Measurements from ENCODE around the gene ZNF284.

The ZNF284 gene

DNA sequence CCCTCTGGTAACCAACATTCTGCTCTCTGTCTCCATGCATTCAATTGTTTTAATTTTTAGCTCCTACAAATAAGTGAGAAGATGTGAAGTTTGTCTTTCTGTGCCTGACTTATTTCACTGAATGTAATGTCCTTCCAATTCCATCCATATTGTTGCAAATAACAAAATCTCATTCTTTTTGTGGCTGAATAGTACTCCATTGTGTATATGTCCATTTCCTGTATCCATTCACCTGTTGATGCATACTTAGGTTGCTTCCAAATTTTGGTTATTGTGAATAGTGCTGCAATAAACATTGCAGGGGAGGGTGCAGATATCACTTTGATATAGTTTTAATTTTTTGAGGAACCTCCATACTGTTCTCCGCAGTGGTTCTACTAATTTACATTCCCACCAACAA, 2.5 kb upstream of the ZNF284 start:
- Histone ChIP-seq H3K79me2 (ENCODE audit: low read length) (no peaks in the 10 kb centered on the region), H3K4me1 (ENCODE audit: low read length) (no peaks in the 10 kb centered on the region), H3K9me3 (ENCODE audit: insufficient read depth, low read length) (peaks cover 12% of the 10 kb centered on the region), H3K36me3 (replicated peaks; ENCODE audit: low read depth, low read length) (no peaks in the 10 kb centered on the region), H3K9ac (ENCODE audit: low read length) (no peak overlapping the region), H2AFZ (ENCODE audit: low read depth, low read length) (no peak overlapping the region), H3K4me3 (ENCODE audit: low read length) (no peak overlapping the region), H3K4me2 (ENCODE audit: low read length) (no peak overlapping the region), H3K27ac (ENCODE audit: low read length) (no peak overlapping the region), H3K27me3 (ENCODE audit: low read depth, low read length) (no peaks in the 10 kb centered on the region), H4K20me1 (ENCODE audit: insufficient read depth, low read length) (no peaks in the 10 kb centered on the region)
- TF ChIP-seq EZH2phosphoT487 (IDR thresholded peaks at IDR 0.05; ENCODE audit: low read depth), result no peak
- no peak for TF ChIP-seq CTCF (IDR thresholded peaks at IDR 0.05; ENCODE audit: low read depth, low read length)

- Histone ChIP-seq H3K9me3 (ENCODE audit: insufficient read depth, low read length) (peaks cover 5% of the 10 kb centered on the region; the same call in 1 of the 2 replicates), H3K9ac (ENCODE audit: low read length) (no peak overlapping the region), H3K79me2 (ENCODE audit: low read length) (no peaks in the 10 kb centered on the region), H3K27ac (ENCODE audit: low read length) (no peak overlapping the region), H4K20me1 (ENCODE audit: insufficient read depth, low read length) (no peaks in the 10 kb centered on the region), H3K4me1 (ENCODE audit: low read length) (no peaks in the 10 kb centered on the region), H3K4me2 (ENCODE audit: low read length) (no peak overlapping the region), H2AFZ (ENCODE audit: low read depth, low read length) (no peak overlapping the region), H3K4me3 (ENCODE audit: low read length) (no peak overlapping the region), H3K36me3 (replicated peaks; ENCODE audit: low read depth, low read length) (no peaks in the 10 kb centered on the region), H3K27me3 (ENCODE audit: low read depth, low read length) (no peaks in the 10 kb centered on the region)
- TF ChIP-seq CTCF (IDR thresholded peaks at IDR 0.05; ENCODE audit: low read depth, low read length) (no peak), EZH2phosphoT487 (IDR thresholded peaks at IDR 0.05; ENCODE audit: low read depth) (no peak)
Observed at GRCh38 chr19:44072543-44073401, 813 bp downstream of the ZNF284 start.

GRCh38 chr19:44076325-44076724, 4.4 kb downstream of the ZNF284 start:
- TF ChIP-seq CTCF (IDR thresholded peaks at IDR 0.05; ENCODE audit: low read depth, low read length) (no peak), EZH2phosphoT487 (IDR thresholded peaks at IDR 0.05; ENCODE audit: low read depth) (no peak)
- Histone ChIP-seq H3K4me2 (ENCODE audit: low read length) (no peak overlapping the region), H3K79me2 (ENCODE audit: low read length) (no peaks in the 10 kb centered on the region), H3K4me1 (ENCODE audit: low read length) (no peaks in the 10 kb centered on the region), H4K20me1 (ENCODE audit: insufficient read depth, low read length) (no peaks in the 10 kb centered on the region), H2AFZ (ENCODE audit: low read depth, low read length) (no peak overlapping the region), H3K36me3 (replicated peaks; ENCODE audit: low read depth, low read length) (no peaks in the 10 kb centered on the region), H3K9me3 (ENCODE audit: insufficient read depth, low read length) (peaks cover 8% of the 10 kb centered on the region; the same call in 1 of the 2 replicates), H3K27ac (ENCODE audit: low read length) (no peak overlapping the region), H3K9ac (ENCODE audit: low read length) (no peak overlapping the region), H3K27me3 (ENCODE audit: low read depth, low read length) (no peaks in the 10 kb centered on the region), H3K4me3 (ENCODE audit: low read length) (no peak overlapping the region)

GRCh38 chr19:44092108-44092507, 20.1 kb downstream of the ZNF284 start:
- Histone ChIP-seq H3K27ac (ENCODE audit: low read length) (no peak overlapping the region), H4K20me1 (ENCODE audit: insufficient read depth, low read length) (no peaks in the 10 kb centered on the region), H3K4me3 (ENCODE audit: low read length) (no peak overlapping the region), H3K27me3 (ENCODE audit: low read depth, low read length) (no peaks in the 10 kb centered on the region), H3K9me3 (ENCODE audit: insufficient read depth, low read length) (no peaks in the 10 kb centered on the region), H3K79me2 (ENCODE audit: low read length) (peaks cover 21% of the 10 kb centered on the region), H3K4me2 (ENCODE audit: low read length) (no peak overlapping the region), H3K4me1 (ENCODE audit: low read length) (peaks cover 4% of the 10 kb centered on the region; the same call in 1 of the 2 replicates), H3K9ac (ENCODE audit: low read length) (no peak overlapping the region), H3K36me3 (replicated peaks; ENCODE audit: low read depth, low read length) (peaks cover 6% of the 10 kb centered on the region), H2AFZ (ENCODE audit: low read depth, low read length) (no peak overlapping the region)
- TF ChIP-seq EZH2phosphoT487 (IDR thresholded peaks at IDR 0.05; ENCODE audit: low read depth) (no peak), CTCF (IDR thresholded peaks at IDR 0.05; ENCODE audit: low read depth, low read length) (no peak)
